ENCODE measurements around the gene PEMT. TPM values are rescaled to one million over a fixed set of nuclear protein-coding genes. Genes with fewer than 3 reads are reported as not detected.

The PEMT gene
- total and polyA plus RNA-seq, 2 of the 4 experiments (the other 2 are of a cell fraction), result 23.3 to 49.5 TPM

DNA sequence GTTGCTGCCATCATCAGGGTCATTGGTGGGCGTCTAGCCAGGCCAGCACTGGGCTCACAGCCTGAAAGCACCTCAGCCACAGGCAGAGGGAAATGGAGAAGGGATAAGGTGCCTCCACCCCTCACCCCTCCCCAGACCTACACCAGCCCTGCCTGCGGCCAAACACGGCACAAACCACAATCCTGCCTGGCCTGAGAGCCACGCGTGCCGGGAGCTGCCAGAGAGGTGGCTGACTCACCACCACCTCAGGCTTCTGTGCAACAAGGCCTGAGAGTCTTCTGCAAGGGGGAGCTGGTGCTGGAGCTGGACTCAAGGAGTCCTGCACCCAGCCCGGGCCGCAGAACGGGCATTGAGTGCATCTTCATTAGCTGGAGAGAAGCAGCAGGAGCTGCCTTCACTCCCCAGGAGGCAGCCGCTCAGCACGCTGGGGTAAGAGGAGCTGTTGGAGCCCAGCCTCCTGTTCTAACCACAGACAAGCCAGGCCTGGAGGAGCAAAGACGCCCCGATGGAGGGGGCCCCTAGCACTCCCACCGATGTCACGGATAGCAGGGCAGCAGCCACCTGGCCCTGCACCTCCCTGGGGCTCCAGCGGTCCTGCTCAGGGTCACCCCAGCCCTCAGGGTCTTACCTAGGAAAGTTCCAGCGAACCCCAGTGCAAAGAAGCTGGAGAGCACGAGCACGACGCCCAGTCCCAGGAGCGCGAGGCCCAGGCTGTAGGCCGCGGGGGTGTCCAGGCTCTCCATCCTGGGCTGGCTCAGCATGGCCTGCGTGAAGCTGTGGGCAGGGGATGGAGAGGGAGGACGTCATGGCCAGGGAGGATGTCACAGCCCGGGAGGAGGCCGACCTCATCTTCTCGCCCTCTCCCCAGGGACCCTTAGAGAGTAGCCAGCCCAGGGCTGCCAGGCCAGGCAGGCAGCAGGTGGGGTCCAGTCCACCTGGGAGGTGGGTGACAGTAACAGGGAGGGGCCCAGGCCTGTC lies 79.3 kb downstream of the PEMT start (continued):
- no peak for TF ChIP-seq CTCF (conservative IDR thresholded peaks at IDR 0.05; ENCODE audit: low read depth, low read length)

DNA sequence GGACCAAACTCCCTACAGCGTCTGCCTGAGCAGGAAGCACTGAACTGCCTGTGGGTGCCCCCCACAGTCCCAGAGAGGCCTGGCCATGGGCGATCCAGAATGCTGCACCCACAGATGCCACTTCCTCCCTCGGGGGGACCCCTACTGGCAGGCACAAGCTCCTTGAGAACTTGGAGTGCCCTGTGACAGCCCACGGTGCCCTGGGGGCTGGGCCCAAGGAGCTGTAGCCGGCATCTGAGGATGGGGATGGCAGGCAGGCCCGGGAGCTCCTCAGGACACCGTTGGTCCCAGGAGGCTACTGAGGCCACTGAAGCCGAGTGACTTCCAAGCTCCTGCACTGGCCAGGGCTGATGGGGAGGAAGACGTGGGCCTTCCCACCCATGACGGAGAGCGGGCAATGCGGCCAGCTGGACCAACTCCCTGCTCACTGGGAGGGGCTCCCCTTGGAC lies 80.2 kb downstream of the PEMT start:
- H2AK9ac ChIP-seq (replicated peaks; ENCODE audit: low read depth, low read length, poor library complexity), result peak overlapping the region; percentile 19
- POLR2A ChIA-PET (ENCODE audit: unreplicated experiment), result interaction anchor here (1.2 kb wide), 1 partner anchor 15 kb away, joined by 4 read pairs; the partner anchor contains the start of gene RASD1
- peaks cover 4% of the 10 kb centered on the region; the same call in 1 of the 2 replicates for H3K9me1 ChIP-seq (ENCODE audit: insufficient read depth, low read length)
- intact Hi-C loops (cut with micrococcal nuclease) (no loop called here), dilution Hi-C loops (cut with HindIII; ENCODE audit: low sequenced_read_pairs, unreplicated experiment) (no loop called here), in situ Hi-C loops (cut with MboI; ENCODE audit: low sequenced_read_pairs) (no loop called here)
- CTCF ChIA-PET, result interaction anchor here (1.1 kb wide), 1 partner anchor 14 kb away, joined by 4 read pairs; no protein-coding TSS in a partner anchor
- H3K27me3 ChIP-seq (ENCODE audit: control insufficient read depth, insufficient read depth, low read length), result peaks cover 2% of the 10 kb centered on the region; the same call in 1 of the 2 replicates
- no peak overlapping the region for H2BK15ac ChIP-seq (ENCODE audit: low read depth, low read length)
- no peaks in the 10 kb centered on the region for H3K36me3 ChIP-seq (ENCODE audit: control insufficient read depth, insufficient read depth, low read length)
- H3K14ac ChIP-seq (replicated peaks; ENCODE audit: low read depth, low read length), result no peak overlapping the region
- no peak for TF ChIP-seq FOS (IDR thresholded peaks at IDR 0.05; ENCODE audit: low read depth, low read length)
- TF ChIP-seq ELK1 (IDR thresholded peaks at IDR 0.05; ENCODE audit: borderline replicate concordance, low read depth, low read length), result no peak
- no peak for TF ChIP-seq SMC3 (IDR thresholded peaks at IDR 0.05; ENCODE audit: low read depth, low read length)
- no peak for TF ChIP-seq BHLHE40 (IDR thresholded peaks at IDR 0.05; ENCODE audit: low read depth, low read length)
- no peak for TF ChIP-seq MXI1 (IDR thresholded peaks at IDR 0.05; ENCODE audit: borderline replicate concordance, low read depth, low read length)
- no peak for TF ChIP-seq CHD1 (IDR thresholded peaks at IDR 0.05; ENCODE audit: low read depth, low read length)
- TF ChIP-seq CEBPB (IDR thresholded peaks at IDR 0.05; ENCODE audit: low read depth, low read length), result no peak
- TF ChIP-seq RAD21 (IDR thresholded peaks at IDR 0.05; ENCODE audit: low read length), result no peak
- no peak for TF ChIP-seq MAZ (IDR thresholded peaks at IDR 0.05; ENCODE audit: borderline replicate concordance, low read depth, low read length)
- TF ChIP-seq NFE2L2 (IDR thresholded peaks at IDR 0.05; ENCODE audit: low read depth, low read length), result no peak
- H2BK5ac ChIP-seq (ENCODE audit: low read depth, low read length, poor library complexity, severe bottlenecking), result no peak overlapping the region
- no peaks in the 10 kb centered on the region for H3K9me3 ChIP-seq (ENCODE audit: control insufficient read depth, insufficient read depth, low read length)
- no peaks in the 10 kb centered on the region for H3K79me1 ChIP-seq (ENCODE audit: low read depth in 1 of 2, low read length in 2 of 2)
- H3K18ac ChIP-seq (ENCODE audit: low read depth, low read length), result no peak overlapping the region
- ATAC-seq (ENCODE audit: low read depth) (no peak), DNase-seq (no peak)
- peaks cover 28% of the 10 kb centered on the region for H4K20me1 ChIP-seq (ENCODE audit: insufficient read depth, low read length)
- H2AFZ ChIP-seq (replicated peaks; ENCODE audit: low read length, poor library complexity), result peak overlapping the region; percentile 32
- no peak overlapping the region for H4K91ac ChIP-seq (ENCODE audit: insufficient read depth, low read depth, low read length)
- no peak overlapping the region for H3K23ac ChIP-seq (ENCODE audit: low read depth, low read length)
- H3K27ac ChIP-seq (ENCODE audit: insufficient read depth, low read length), result no peak overlapping the region
- no peak overlapping the region for H3K4ac ChIP-seq (ENCODE audit: low read depth, low read length)
- H3K4me1 ChIP-seq (ENCODE audit: control insufficient read depth, insufficient read depth, low read length), result peaks cover 9% of the 10 kb centered on the region
- H2AK5ac ChIP-seq (ENCODE audit: low read depth, low read length), result 0 out of 2 replicates have a peak overlapping the region, but pooled peaks have one; percentile 46
- no peak overlapping the region for H4K8ac ChIP-seq (ENCODE audit: low read depth in 2 of 2, low read length in 2 of 2)
- BruUV-seq (replicated peaks), result no TSS peak
- no peak overlapping the region for H4K5ac ChIP-seq (ENCODE audit: low read depth, low read length)
- H3K4me3 ChIP-seq (ENCODE audit: insufficient read depth, low read depth, low read length), result no peak overlapping the region
- no peak overlapping the region for H3K56ac ChIP-seq (ENCODE audit: extremely low read depth, insufficient read depth, low read length)
- H2BK20ac ChIP-seq (ENCODE audit: low read depth, low read length), result no peak overlapping the region
- no peak overlapping the region for H3K9ac ChIP-seq (ENCODE audit: low read depth, low read length)
- no peak overlapping the region for H3K4me2 ChIP-seq (ENCODE audit: low read depth, low read length)
- no peak overlapping the region for H2BK120ac ChIP-seq (ENCODE audit: low read depth, low read length)
- 77% methylated on average over 4 of the region's 12 CpGs; no CpG with 5 or more reads in 1 of the 2 experiments for WGBS, 2 experiments (ENCODE audit: extremely low coverage in 2 of 2, insufficient read length in 1 of 2)

Measured in IMR-90 (cell line).